GM18873 (cell line): ENCODE data around the gene CA6.
"Not testable (repeated sequence)": the region's sequence is repeated elsewhere in the genome, so short reads cannot be mapped to it uniquely, and the experiment has no call there.

Experiments used
- ATAC-seq: cut with Tn5 transposase; IDR thresholded peaks from one replicate; pipeline ENCODE4 v1.9.1; 2021; ENCODE audit warnings: mild to moderate bottlenecking, moderate library complexity, moderate number of reproducible peaks; ENCODE audit not compliant: unreplicated experiment, low FRiP score

Gene CA6

DNA sequence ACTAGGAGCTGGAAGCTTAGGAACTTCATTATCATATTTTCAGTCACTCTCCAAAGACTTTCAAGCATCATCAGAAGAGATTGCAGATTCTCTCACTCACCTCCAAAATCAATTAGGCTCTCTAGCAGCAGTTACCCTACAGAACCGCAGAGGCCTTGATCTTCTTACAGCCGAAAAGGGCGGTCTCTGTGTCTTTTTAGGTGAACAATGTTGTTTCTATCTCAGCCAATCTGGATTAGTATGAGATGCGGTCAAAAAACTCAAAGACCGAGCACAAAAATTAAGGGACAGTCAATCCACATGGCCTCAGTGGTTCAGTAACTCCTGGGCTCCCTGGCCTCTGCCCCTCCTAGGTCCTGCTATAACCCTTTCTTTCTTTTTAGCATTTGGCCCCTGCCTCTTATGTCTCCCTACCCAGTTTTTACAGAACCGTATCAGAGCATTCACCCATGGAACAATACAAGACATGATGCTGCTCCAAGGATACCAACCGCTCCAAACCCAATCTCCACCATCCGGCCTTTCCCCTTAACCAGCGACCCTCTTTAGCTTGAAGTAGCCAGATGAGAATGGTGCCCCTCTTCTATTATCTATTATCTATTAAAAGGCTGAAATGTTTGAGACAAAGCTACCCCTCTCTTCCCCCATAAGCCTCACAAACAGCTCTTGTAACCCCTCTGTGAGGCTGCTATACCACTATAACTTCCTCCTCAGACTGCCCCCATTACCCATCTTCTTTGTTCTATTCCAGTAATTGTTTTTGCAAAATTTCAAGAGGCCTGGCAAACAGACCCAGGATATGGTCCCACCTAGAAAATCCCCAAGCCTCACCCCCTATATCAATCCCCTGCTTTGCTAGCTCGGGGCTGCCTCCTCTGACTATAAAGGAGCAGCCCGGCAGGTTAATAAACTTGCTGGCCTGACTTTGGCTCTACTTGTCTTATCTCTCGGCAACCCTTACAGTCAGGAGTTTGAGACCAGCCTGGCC lies 18.7 kb upstream of the CA6 start:
- no peak for ATAC-seq

DNA sequence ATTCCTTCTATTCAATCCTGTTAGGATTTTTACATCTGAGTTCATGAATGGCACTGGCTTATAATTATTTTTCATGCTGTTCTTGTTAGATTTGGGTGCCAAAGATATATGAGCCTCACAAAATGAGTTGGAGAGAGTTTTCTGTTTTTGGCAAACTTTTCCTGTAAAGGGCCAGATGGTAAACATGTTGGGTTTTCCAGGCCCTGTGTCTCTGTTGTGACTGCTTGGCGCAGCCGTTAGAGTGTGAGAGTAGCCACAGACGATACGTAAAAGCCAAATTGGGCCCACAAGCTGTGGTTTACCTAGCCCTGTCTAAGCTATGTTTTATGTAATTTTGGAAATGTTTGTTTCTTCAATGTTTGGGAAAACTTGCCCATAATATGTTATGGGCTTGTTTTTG lies 15.6 kb upstream of the CA6 start:
- ATAC-seq, result no peak

DNA sequence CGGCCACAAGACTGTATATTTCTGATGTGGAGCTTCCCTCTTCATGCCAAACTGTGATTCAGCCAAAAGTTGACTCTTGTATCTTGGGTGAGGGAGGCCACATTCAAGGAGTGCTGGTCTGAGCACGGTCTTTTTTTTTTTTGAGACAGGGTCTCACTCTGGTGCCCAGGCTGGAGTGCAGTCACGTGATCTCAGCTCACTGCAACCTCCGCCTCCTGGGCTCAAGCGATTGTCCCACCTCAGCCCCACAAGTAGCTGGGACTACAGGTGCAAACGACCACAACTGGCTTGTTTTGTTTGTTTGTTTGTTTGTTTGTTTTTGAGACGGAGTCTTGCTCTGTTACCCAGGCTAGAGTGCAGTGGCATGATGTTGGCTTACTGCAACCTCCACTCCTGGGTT lies 8.6 kb upstream of the CA6 start:
- not testable (repeated sequence) for ATAC-seq

DNA sequence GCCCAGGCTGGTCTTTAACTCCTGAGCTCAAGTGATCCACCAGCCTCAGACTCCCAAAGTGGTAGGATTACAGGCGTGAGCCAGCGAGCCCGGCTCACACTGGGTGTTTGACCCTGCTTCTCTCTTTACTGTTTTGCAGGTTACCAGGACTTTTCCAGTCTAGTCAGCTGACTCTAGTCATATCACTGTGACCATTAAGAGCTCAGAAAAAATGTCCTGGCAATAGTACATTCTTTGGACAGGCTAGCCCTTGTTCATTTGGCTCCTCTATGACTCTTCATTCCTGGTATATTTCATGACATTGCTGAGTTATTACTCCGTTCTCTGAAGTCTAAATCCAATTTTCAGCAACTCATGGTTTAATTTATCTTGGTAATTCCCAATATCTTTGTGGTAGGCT lies 8.0 kb upstream of the CA6 start:
- ATAC-seq, result no peak

DNA sequence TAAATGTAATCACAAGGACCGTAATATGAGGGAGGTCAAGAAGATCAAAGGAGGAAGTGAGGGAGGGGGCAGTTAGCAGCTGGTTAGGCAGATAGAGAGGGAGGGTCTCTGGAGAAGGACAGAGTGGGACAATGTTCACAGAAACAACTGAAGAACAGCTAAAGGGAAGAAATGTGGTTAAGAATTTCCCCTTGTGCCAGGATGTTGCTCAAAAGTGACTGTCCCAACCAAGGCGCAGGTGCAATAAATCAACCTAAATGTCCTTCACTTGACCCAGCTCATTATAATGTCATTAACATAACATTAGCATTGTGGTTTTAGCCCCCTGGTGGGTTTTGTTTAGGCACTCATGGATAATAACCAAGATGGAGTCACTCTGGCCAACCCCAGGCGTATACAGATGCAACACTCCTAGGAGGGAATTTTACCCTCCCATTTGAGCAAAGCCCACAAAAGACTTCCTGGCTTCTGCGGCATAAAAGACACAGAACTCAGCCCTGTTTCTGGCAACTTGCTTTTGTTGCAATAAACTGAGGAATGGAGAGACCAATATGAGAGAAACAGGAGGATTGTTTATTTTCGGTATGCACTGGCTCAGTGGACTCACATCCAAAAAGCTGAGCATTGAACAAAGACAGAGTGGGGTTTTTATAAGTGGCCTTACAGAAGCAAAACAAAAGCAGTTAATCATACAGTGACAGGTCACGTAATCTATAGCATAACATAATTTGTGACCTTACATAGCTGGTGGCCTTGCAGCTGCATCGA lies 7.3 kb upstream of the CA6 start:
- ATAC-seq, result no peak

GRCh38 chr1:8939000-8939265 lies 6.7 kb upstream of the CA6 start:
- no peak for ATAC-seq

- no peak for ATAC-seq
These were observed 6.2 kb upstream of the CA6 start for GRCh38 chr1:8939362-8939995.

DNA sequence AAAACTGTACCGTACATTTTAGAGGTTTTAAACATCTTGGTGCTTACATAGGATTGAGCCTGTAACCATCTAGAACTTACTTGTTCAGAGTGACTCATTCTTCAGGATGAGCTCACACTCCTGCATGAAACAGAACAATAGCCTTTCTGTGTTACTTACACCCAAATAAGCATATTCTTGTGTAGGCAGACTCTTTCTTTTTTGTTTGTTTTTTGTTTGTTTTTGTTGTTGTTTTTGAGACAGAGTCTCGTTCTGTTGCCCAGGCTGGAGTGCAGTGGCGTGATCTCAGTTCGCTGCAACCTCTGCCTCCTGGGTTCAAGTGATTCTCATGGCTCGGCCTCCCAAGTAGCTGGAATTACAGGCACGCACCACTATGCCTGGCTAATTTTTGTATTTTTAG lies 3.8 kb upstream of the CA6 start:
- ATAC-seq, result no peak

DNA sequence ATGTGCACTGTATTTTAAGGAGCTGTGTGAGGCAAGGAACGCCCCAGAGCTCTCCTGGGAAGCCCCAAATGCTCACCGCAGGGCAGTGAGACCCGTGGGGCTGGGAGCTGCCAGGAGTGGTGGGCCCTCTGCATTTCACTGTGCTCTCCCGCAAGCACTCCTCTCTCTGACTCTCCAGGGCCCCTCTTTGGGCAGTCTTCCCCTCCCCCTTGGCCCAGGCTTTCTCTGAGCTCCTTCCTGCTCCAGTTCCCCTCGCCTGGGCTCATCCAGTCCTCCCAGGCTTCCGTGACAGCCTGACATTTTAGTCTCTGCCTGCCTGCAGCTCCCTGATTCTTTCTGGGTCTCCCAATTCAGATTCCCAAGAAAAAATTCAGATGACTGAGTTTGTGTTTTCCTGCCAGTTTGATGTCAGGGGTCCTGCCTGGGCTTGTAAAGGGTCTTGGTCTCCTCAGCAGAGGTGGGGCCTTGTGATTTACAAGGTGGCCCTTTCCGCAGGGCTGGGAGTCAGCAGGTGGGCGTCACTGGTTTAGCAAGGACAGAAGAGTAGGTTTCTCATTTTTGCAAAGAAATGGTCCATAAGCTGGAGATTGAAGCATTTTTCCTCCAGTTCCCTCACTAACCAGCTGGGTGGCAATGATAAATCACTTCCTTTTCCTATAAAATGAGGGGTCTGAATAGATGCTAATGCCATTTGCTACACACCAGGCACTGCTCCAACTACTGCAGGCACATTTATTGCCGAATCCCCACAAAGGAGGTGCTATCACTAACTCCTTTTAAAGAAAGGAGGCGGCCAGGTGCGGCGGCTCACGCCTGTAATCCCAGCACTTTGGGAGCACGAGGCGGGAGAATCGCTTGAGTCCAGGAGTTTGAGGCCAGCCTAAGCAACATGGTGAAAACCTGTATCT lies 1.9 kb upstream of the CA6 start:
- ATAC-seq, result no peak

DNA sequence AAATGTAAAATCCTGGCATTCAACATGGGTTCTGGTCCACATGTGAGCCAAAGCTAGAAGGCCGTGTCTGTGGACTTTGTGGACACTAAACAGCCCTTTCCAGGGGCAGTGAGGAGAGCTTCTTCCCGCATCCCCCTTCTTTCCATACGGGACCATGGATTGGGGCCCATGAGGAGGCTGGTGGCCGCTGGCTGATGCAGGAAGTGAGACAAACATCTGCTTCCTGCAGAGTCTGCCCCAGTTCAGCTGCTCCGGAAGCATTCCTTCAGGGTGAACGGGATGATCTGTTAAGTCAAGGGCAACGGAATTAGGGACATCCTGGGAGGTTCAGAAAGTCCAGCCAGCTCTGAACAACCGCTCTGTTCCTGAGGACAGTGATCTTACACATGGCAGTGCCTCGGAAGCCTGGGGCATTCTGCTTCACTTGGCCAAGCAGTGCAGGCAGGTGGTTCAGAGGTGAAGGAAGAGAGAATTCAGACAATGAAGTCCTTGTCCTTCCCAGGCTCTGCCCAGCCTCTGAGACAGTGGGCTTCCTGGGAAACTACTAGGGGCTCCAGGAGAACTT lies 1.5 kb downstream of the CA6 start:
- no peak for ATAC-seq

DNA sequence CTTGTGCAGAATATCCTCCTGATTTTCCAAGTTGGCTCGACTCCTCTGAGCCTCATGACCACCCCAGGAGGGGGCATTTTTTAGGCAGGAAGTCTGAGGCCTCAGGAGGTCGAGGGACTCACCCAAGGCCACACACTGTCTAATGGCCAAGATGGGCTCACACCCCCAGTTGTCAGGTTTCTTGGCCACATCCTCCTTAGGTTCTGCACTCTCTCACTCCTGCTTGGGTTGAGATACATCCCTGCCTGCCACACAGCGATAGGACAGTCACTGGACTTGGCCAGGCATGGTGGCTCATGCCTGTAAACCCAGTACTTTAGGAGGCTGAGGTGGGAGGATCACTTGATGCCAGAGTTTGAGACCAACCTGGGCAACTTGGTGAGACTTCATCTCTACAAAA lies 4.6 kb downstream of the CA6 start:
- no peak for ATAC-seq

GRCh38 chr1:8951231-8951630 lies 5.6 kb downstream of the CA6 start:
- no peak for ATAC-seq

DNA sequence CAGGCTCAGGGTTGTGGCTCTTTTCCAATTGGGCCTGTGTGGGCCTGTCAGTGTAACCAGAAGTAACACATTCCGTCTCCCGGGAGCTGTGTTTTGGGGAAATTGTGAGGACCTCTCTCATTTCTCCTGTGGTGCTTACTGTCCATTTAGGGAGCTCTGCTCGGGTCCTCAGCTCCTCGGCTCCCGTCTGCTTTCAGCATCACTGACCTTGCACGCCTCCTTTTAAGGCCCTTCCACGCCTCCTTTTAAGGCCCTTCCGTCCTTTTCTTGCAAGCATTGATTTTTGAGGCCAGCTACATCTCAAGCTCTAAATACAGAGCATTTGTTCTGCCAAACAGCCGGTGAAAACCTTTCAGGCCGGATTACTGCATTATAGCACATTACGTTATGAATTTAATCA lies 9.7 kb downstream of the CA6 start:
- no peak for ATAC-seq

DNA sequence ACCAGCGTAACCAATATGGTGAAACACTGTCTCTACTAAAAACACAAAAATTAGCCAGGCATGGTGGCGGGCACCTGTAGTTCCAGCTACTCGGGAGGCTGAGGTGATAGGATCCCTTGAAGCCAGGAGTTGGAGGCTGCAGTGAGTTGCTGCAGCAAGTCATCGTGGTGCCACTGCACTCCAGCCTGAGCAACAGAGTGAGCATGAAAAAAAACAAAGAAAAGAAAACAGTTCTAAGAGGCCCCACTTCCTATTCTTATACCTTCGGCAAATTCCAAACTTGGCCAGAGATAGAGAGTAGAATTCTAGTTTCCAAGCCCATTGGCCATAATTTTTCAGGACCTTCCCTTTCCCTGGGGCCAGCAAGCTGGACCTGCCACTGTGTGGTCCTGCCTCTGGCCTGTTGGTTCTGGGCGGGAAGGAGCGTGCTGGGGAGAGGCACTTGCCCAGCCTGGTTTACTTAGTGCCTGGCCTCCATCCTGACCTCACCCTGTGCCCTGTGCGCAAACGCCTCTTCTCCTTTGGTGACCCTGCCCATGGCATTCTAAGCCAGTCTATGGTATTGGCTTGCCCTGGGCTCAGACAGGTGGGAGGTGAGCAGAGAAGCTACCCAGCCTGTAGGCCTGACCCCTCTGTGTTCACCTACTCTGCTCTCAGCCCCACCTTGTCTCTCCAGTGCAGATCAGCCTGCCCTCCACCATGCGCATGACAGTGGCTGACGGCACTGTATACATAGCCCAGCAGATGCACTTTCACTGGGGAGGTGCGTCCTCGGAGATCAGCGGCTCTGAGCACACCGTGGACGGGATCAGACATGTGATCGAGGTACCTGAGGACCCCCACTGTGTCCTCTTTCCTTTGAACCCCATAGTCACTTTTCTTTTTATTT lies 11.0 kb downstream of the CA6 start:
- no peak for ATAC-seq

DNA sequence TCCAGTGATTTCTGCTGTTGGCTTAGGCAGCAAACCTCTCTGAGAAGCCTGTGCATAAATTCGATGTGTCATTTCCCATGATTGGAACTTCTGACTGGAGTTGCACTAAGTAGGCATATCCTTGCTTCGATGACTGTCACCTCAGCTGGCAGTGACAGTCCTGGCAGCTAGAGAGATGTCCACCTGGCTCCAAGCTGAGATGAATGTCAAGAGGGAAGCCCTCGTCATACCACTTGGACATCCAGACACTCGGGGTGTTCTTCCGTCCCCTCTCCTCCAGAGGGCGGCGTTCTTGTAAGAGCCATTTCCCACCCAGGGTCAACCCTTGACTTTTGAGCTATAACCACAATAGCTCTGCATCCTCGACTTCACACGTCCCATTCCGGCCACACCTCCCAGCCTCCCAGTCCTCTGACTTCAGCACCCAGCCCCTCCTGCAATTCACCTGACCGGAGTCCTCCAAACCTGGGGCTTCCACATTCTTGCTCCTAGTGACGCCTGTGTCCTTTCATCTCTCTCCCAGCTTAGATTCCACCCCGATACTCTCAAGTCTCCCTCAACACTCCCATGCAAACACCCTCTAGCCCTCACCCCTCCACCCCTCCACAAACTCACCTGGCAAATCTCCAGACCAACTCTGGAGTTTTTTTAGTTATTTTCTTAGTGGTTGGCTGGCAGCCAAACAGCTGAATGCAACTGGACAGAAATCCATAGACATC lies 17.3 kb downstream of the CA6 start:
- ATAC-seq, result no peak

DNA sequence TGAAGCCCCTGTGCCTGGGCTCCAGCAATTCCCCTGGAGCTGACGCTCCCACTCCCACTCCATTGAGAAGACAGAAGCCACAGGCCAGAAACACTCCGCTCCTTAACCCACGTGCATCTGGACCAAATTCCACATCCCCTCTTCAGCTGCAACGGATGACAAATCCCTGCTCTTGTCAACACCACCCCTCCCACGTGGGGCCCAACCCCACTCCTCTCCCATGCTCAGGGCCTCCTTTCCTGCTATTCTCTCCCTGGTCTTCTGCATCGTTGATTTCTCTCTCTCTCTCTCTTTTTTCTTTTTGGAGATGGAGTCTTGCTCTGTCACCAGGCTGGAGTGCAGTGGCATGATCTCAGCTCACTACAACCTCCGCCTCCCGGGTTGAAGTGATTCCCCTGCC lies 18.3 kb downstream of the CA6 start:
- ATAC-seq, result no peak

DNA sequence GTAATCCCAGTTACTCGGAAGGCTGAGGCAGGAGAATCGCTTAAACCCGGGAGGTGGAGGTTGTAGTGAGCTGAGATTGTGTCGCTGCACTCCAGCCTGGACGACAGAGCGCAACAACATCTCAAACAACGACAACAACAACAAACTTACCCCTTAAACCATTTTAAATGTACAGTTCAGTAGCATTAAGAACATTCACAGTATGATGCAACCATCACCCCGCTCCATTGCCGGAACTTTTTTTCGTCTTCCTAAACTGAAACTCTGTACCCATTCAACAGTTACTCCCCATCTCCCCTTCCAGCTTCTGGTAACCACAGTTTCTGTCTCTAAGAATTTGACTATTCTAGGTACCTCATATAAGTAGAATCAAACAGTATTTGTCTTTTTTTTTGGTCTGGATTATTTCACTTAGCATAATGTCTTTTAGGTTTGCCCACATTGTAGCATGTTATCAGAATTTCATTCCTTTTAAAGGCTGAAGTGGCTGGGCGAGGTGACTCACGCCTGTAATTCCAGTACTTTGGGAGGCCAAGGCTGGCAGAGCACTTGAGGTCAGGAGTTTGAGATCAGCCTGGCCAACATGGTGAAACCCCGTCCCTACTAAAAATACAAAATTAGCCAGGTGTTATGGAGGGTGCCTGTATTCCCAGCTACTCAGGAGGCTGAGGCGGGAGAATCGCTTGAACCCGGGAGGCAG lies 19.6 kb downstream of the CA6 start:
- ATAC-seq, result no peak

DNA sequence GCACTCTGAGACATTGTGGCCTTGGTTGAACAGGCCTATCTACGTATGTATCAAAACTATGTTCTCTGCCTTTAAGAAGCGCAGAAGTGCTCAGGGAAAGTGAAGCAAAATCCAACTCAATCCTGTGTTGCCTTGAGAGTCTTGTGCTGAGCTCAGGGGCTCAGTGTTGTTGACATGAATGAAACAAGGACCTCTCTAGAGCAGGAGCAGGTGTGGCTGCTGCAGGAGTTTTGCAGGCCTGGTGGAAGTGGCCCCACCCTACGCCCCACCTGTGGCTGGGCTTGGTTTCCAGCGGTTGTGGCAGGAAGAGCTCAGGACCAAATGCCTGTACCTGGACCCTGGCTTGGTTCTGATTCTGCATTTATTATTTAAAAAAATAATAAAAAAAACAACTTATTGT lies 20.9 kb downstream of the CA6 start:
- no peak for ATAC-seq
